ENCODE data around the gene CNKSR1. TPM values are rescaled to one million over a fixed set of nuclear protein-coding genes. Genes with fewer than 3 reads are reported as not detected.
"Not testable (repeated sequence)": the region's sequence is repeated elsewhere in the genome, so short reads cannot be mapped to it uniquely, and the experiment has no call there.

Gene CNKSR1
- polyA plus RNA-seq, 10 donors, result 0.97 to 3.9 (median 2.1) TPM

DNA sequence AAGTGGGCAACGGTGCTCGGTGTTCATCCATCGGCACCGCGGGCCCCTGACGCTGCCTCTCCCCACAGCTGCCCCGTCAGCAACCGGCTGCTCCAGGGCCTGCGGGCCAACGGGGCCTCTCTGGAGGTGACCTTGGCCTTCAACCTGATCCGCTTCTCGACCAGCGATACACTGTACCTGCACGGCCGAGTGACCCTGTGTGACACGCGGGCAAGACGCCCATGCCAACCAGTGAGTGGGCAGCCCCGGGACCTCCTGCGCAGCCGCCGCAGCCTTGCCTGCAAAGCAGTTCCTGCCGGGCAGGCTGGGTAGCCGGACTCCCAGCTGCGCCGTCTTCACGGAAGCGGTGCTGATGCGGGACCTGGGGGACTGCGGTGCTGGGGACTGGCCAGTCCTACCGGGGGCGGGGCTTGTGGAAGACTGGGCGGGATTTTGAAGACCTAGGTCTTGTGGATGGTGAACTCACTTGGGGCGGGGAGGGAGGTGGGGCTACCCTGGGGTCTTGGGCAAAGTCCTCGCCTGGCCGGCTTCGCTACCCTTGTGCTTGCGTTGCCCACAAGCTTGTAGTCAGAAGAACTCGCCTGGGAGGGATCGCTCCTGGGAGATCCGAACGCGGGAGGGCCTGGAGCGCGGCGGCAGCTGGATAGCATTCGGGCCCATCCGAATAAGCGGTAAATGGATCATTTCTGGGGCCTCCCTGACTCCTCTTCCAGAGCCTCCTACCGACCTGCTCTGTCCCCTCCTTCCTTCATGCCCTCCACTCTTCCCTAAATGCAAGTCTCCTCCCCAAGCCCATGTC lies 47.9 kb downstream of the CNKSR1 start:
- DNase-seq, result peak; percentile 9 to 58 (median 27)

DNA sequence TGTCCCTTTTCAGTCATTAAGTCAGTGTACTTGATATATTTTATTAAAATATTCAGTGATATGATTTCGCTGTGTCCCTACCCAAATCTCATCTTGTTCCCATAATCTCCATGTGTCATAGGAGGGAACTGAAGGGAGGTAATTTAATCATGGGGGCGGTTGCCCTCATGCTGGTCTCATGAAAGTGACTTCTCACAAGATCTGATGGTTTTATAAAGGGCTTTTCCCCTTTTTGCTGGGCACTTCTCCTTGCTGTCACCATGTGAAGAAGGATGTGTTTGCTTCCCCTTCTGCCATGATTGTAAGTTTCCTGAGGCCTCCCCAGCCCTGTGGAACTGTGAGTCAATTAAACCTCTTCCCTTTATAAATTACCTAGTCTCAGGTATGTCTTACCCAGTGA lies 53.4 kb downstream of the CNKSR1 start:
- not testable (repeated sequence) for DNase-seq

DNA sequence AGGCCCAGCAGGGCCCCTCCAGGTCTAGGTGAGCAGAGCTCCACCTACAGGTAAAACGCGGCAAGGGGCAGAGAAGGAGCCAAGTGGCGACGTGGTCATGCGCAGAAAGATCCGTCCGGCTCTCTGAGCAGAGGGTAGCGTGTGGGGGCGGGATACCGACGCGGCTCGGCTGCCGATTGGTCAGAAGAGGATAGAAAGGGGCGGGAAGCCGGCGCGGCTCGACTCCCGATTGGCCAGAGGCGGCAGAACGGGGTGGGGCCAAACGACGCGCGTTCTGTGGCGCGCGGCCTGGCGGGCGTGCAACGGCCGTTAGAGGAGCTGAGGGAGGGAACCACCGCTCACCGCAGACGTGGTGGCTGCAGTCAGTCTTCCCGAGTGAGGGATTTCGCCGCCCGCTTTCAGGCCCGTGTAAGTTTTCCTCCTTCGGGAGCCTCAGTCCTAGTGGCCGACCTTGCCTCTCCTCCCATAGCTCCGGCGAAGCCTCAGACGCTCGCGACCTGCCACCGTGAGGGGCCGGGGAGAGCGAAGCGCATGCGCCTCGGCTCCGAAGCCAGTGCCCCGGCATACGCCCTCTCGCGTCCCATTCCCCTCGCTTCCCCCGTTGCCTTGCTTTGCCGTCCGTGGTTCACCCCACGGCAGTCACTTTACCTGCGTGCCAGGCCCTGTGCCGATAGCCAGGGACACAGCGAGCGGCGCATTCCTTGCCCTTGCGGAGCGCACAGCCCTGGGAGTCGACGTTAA lies 56.8 kb downstream of the CNKSR1 start, which contains the start of gene CEP85:
CEP85 (plus strand) TSS at position 298 of the 741 bp plus-strand sequence. CDS start 5,584 bp downstream, outside the sequence.
- peak; percentile 96 to 99 (median 97) for DNase-seq

DNA sequence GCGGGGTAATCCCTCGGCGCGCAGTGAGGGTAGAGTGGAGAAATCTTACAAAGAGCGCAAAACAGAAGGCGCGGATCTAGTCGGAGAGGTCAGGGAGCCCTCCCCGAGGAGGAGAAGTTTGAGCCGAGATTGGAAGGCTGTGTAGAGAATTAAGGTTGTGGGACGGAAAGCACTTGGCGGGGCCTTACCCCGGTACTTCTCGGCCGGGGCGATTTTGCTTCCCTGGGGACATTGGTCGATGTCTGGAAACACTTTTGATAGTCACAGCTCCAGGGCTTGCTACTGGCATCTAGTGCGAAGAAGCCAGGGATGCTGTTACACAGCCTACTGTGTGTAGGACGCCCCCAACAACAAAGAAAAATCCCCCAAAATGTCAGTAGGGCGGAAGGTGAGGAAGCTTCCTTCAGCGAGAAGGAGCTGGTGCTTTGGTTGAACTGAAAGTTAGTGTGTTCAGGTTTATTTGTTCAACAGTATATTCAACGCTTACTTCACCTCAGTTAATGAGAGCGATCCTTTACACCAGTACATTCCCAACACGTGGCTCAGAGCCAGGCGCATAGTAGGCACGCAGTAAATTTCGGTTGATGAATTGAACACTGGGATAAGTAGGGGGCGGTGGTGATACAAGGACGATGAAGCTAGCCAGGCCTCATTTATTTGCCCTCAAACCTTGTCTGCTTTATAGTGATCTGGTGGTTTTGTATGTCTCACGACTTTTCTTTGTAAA lies 57.5 kb downstream of the CNKSR1 start:
- DNase-seq, result peak in 1 of 3 donors; percentile 23

- no peak for DNase-seq
Observed at GRCh38 chr1:26237230-26237966, 60.1 kb downstream of the CNKSR1 start.

Other genes starting within 250 kb of the CNKSR1 start
- 10 to 100 TPM; 30.1 to 83.9 (median 59.1) TPM for gene PAFAH2, start 179.4 kb upstream of the CNKSR1 start, polyA plus RNA-seq (ENCODE audit: insufficient read length in 10 of 10)
- 1 to 10 TPM; 1.7 to 7.3 (median 3.2) TPM for gene EXTL1, start 155.7 kb upstream of the CNKSR1 start, polyA plus RNA-seq (ENCODE audit: insufficient read length in 10 of 10)
- gene SLC30A2, start 131.4 kb upstream of the CNKSR1 start, polyA plus RNA-seq (ENCODE audit: insufficient read length in 10 of 10), result 1 to 10 TPM in 1 of 10 donors, under 1 TPM in 9; 0.16 to 1.1 (median 0.55) TPM
- 10 to 100 TPM; 23.1 to 48.6 (median 36.4) TPM for gene TRIM63, start 109.9 kb upstream of the CNKSR1 start, polyA plus RNA-seq (ENCODE audit: insufficient read length in 10 of 10)
- 1 to 10 TPM; 5.9 to 8.8 (median 6.8) TPM for gene PDIK1L, start 65.7 kb upstream of the CNKSR1 start, polyA plus RNA-seq (ENCODE audit: insufficient read length in 10 of 10)
- 1 to 10 TPM in 1 of 10 donors, under 1 TPM in 9; 0.47 to 1.4 (median 0.75) TPM for gene FAM110D, start 18.4 kb upstream of the CNKSR1 start, polyA plus RNA-seq (ENCODE audit: insufficient read length in 10 of 10)
- not detected for gene C1orf232, start 8.5 kb upstream of the CNKSR1 start, polyA plus RNA-seq (ENCODE audit: insufficient read length in 10 of 10)
- 10 to 100 TPM; 10.3 to 21.7 (median 16.6) TPM for gene ZNF593, start 7.6 kb upstream of the CNKSR1 start, polyA plus RNA-seq (ENCODE audit: insufficient read length in 10 of 10)
- gene ZNF593OS, start 5.7 kb upstream of the CNKSR1 start, polyA plus RNA-seq (ENCODE audit: insufficient read length in 10 of 10), result 1 to 10 TPM in 8 of 10 donors, under 1 TPM in 2; 0.60 to 2.1 (median 1.4) TPM
- gene CATSPER4, start 13.1 kb downstream of the CNKSR1 start, polyA plus RNA-seq (ENCODE audit: insufficient read length in 10 of 10), result not detected
- gene CEP85, start 56.7 kb downstream of the CNKSR1 start, polyA plus RNA-seq (ENCODE audit: insufficient read length in 10 of 10), result 10 to 100 TPM; 17.4 to 28.2 (median 22.9) TPM
- 10 to 100 TPM; 46.1 to 79.3 (median 64.6) TPM for gene SH3BGRL3, start 102.6 kb downstream of the CNKSR1 start, polyA plus RNA-seq (ENCODE audit: insufficient read length in 10 of 10)
- 10 to 100 TPM in 2 of 10 donors, 1 to 10 TPM in 8; 5.2 to 13.8 (median 8.0) TPM for gene UBXN11, start 129.1 kb downstream of the CNKSR1 start, polyA plus RNA-seq (ENCODE audit: insufficient read length in 10 of 10)
- 10 to 100 TPM in 2 of 10 donors, 1 to 10 TPM in 6, under 1 TPM in 2; 0.66 to 43.2 (median 2.4) TPM for gene CD52, start 140.5 kb downstream of the CNKSR1 start, polyA plus RNA-seq (ENCODE audit: insufficient read length in 10 of 10)
- gene CRYBG2, start 176.6 kb downstream of the CNKSR1 start, polyA plus RNA-seq (ENCODE audit: insufficient read length in 10 of 10), result 1 to 10 TPM in 2 of 10 donors, under 1 TPM in 2, not detected in 6; 0.05 to 2.8 (median 1.2) TPM
- gene ZNF683, start 195.3 kb downstream of the CNKSR1 start, polyA plus RNA-seq (ENCODE audit: insufficient read length in 10 of 10), result not detected
- under 1 TPM in 5 of 10 donors, not detected in 5; 0.03 to 0.18 (median 0.06) TPM for gene LIN28A, start 233.3 kb downstream of the CNKSR1 start, polyA plus RNA-seq (ENCODE audit: insufficient read length in 10 of 10)

Data from muscle of back (tissue), 11 donors.